HUES6 (cell line): ENCODE measurements around the gene ITPKB.

Experiments
- H3K27ac ChIP-seq: 2 replicates; pipeline ENCODE4 v1.7.0; 2013; ENCODE audit warnings: low read depth, mild to moderate bottlenecking, low read length, inconsistent platforms
- H3K27me3 ChIP-seq: 2 replicates; pipeline ENCODE4 v1.6.1; 2013; ENCODE audit warnings: low read length; ENCODE audit not compliant: control insufficient read depth, insufficient read depth
- H3K36me3 ChIP-seq: 2 replicates; pipeline ENCODE4 v1.6.1; 2013; ENCODE audit warnings: low read length; ENCODE audit not compliant: control insufficient read depth, insufficient read depth
- H3K4me1 ChIP-seq: 2 replicates; pipeline ENCODE4 v1.6.1; 2013; ENCODE audit warnings: low read length; ENCODE audit not compliant: control insufficient read depth, insufficient read depth
- H3K4me3 ChIP-seq: 2 replicates; pipeline ENCODE4 v1.5.1; 2013; ENCODE audit warnings: low read depth, low read length
- H3K9ac ChIP-seq: one replicate; pipeline ENCODE4 v1.6.1; 2013; ENCODE audit warnings: mild to moderate bottlenecking, low read length
- H3K9me3 ChIP-seq: 2 replicates; pipeline ENCODE4 v1.6.1; 2013; ENCODE audit warnings: low read depth, low read length; ENCODE audit not compliant: control insufficient read depth, insufficient read depth

The ITPKB gene

DNA sequence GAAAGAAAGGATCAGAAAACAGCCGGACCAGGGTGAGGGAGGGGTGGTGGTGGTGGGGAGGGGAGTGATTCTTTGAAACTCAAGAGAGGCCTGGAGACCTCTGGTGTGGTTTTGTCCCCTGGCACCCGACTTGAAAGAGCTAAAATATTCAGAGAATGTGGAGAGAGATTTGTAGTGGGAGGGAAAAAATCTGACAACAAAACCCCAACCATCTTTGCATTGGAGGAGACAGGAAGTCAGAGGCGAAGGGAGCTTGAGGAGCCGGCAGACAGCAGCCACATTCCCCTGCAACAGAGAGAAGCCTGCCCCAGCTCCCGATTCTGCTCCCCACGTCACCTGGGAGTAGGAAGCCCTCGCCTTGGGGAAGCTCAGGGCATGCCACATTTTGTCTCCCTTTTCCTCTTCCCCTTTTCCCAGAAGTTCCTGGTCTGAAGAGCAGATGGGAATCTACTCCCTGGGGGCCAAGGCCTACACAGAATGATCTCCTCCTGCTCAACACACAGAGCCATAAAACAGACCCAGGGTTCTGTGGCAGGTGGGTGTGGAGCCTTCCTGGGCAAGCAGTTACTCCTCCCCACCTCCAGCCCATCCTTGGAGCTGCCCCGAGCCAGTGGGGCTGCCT is 84.9 kb downstream of the ITPKB start:
- H3K4me1 ChIP-seq, result peaks cover 63% of the 10 kb centered on the region
- peak overlapping the region; percentile 82; the same call in 1 of the 2 replicates for H3K27ac ChIP-seq
- no peaks in the 10 kb centered on the region for H3K27me3 ChIP-seq
- H3K9me3 ChIP-seq, result no peaks in the 10 kb centered on the region
- H3K9ac ChIP-seq, result peak overlapping the region; percentile 80
- H3K4me3 ChIP-seq, result peak overlapping the region; percentile 6; the same call in 1 of the 2 replicates
- no peaks in the 10 kb centered on the region for H3K36me3 ChIP-seq

DNA sequence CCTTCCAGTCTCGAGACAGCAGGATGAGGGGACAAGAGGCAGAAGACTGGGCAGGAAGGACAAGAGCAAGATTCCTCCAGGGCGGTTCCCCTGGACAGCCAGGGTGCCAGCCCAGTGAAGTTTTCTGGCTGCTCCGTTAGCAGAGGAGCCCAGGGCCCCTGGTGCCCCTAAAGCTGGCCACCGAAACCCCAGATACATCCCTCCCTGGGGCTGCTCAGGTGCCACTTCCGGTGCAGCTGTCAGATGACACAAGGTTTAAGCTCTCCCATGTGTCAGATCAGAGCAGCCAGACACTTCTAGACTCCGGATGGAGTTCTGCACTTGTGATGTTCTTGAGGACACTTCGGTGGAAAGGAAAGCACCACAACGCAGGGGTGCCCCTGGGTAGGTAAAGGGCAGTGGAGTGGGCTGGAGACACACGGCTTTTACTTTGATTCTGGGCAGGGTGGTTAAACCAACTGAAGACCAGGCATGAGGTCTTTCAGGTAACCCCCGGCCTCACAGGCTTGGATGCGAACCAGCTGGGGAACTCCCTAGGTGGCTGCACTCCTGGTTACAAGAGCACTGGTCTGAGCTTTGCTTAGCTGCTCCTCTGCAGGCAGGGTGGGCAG is 85.7 kb downstream of the ITPKB start:
- Histone ChIP-seq H3K27ac (peak overlapping the region; percentile 64; the same call in 1 of the 2 replicates), H3K9ac (peak overlapping the region; percentile 53), H3K9me3 (no peaks in the 10 kb centered on the region), H3K4me3 (no peak overlapping the region), H3K36me3 (no peaks in the 10 kb centered on the region), H3K27me3 (no peaks in the 10 kb centered on the region), H3K4me1 (peaks cover 56% of the 10 kb centered on the region)

DNA sequence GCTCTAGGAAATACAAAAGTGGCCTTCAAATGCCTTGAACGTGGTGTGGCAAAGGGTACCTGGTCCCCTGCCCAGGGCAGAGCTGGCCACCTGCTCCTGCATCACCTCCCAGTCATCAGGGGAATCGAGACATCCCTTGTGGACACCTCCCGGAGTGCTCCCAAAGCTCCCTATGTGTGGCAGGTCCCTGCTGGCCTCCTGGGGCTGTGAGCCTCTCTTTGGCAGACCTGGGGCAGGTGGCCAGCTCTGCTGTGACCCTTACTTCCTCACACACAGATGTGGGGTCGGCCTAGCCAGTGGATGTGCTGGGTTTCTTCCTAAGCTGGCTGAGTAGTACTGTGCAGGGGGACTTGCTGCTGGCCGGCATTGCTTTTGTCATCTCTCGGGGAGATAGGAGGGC is 86.5 kb downstream of the ITPKB start:
- no peaks in the 10 kb centered on the region for H3K9me3 ChIP-seq
- peaks cover 48% of the 10 kb centered on the region for H3K4me1 ChIP-seq
- no peak overlapping the region for H3K4me3 ChIP-seq
- no peak overlapping the region for H3K27ac ChIP-seq
- H3K27me3 ChIP-seq, result no peaks in the 10 kb centered on the region
- peaks cover 3% of the 10 kb centered on the region; the same call in 1 of the 2 replicates for H3K36me3 ChIP-seq
- H3K9ac ChIP-seq, result no peak overlapping the region

DNA sequence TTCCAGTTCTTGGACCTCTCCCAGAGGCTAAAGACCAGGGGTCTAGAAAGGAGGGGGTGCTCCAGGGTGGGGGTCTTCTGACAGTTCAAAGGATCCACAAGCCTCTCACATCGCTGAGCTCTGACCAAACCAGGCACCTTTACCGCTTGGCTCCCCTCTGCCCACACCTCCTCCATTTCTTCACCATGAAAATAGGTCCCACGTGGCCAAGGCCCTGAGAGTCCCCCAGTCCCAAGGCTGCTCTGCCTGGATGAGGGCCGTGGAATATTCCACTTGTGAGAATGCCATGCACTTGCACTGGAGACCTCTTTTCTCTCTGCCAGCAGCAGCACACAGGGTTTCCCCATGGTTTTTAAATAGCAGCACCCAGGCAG is 87.4 kb downstream of the ITPKB start:
- no peak overlapping the region for H3K27ac ChIP-seq
- no peaks in the 10 kb centered on the region for H3K9me3 ChIP-seq
- H3K36me3 ChIP-seq, result peaks cover 4% of the 10 kb centered on the region; the same call in 1 of the 2 replicates
- no peak overlapping the region for H3K4me3 ChIP-seq
- H3K27me3 ChIP-seq, result no peaks in the 10 kb centered on the region
- peaks cover 44% of the 10 kb centered on the region for H3K4me1 ChIP-seq
- no peak overlapping the region for H3K9ac ChIP-seq

DNA sequence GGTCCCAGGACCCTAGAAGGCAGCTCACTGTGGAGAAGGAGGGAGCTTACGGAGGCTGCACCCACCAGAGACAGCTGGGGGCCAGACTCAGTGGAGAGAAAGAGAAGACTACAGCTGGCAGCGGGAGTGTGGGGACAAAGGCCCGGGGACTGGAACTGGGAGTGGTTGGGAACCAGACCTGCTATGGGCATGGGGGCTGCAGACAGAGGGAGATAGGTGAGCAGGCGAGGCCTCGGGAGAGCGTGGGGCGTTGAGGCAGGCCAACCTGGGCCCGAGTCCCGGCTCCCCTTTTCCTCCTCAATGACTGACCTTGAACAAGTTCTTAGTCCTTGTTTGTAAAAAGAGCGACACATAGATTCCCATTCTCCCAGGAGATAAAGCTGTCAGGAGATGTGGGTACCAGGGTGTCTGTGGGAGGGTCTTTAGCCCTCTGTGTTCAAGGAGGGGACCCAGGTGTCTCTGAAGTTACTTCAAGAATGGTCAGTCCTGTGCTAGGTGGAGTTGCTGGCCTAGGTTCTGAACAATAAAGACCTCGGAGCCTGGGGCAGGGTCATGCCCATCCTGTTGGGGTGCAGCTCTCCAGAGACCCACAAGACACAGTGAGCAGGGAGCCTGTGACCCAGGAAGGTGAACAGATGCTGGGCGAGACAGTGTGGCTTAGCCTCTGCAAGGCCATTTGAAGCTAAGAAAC is 87.9 kb downstream of the ITPKB start:
- Histone ChIP-seq H3K4me3 (no peak overlapping the region), H3K9ac (no peak overlapping the region), H3K9me3 (no peaks in the 10 kb centered on the region), H3K36me3 (peaks cover 4% of the 10 kb centered on the region; the same call in 1 of the 2 replicates), H3K4me1 (peaks cover 38% of the 10 kb centered on the region), H3K27ac (no peak overlapping the region), H3K27me3 (no peaks in the 10 kb centered on the region)

DNA sequence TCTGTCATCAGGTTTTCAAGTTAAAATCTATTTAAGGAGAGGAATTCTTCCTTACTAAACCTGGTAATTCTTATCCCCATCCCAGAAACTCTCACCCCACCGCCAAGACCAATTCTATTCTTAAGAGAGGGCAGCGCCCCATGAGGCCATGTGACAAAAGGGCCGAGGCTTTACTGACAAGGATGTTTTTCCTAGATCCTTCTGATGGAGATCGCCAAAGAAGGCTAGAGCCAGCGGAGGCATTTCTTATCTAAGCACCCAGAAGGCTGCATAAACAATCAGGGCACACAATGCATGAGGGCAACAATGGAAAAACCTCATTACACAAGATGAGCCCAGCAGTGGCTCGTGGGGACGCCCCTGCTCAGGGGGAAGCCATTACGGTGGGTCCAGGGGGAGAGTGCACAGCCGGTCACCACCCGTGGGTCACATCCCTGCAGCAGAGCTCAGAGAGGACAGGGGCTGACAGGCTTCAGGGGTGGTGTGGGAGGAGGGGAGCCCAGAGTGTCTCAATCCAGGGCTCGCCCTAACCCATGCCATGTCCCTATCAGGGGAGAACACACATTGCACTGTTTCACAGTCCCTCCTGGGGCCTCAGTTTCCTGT is 88.7 kb downstream of the ITPKB start:
- peaks cover 4% of the 10 kb centered on the region; the same call in 1 of the 2 replicates for H3K36me3 ChIP-seq
- H3K9me3 ChIP-seq, result no peaks in the 10 kb centered on the region
- H3K9ac ChIP-seq, result no peak overlapping the region
- no peak overlapping the region for H3K27ac ChIP-seq
- H3K4me1 ChIP-seq, result peaks cover 30% of the 10 kb centered on the region
- no peaks in the 10 kb centered on the region for H3K27me3 ChIP-seq
- no peak overlapping the region for H3K4me3 ChIP-seq

DNA sequence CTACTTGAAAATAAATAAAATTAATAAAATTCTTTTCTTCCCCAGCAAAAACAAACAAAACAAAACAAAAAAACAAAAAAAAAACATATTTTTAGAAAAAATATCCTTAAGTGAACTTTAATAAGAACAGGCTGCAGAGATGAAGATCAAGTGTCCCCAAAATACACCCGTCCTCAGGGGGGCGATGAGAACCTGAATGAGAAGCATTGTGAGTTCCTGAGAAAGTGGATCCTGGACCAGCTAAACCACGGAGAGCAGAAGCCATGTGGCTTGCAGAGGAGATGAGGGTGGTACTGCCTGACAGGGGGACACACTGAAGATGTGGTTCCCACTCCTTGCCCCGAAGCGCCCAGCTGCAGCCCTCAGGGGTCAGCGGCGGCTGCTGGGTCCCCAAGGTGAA is 89.3 kb downstream of the ITPKB start:
- H3K36me3 ChIP-seq, result peaks cover 4% of the 10 kb centered on the region; the same call in 1 of the 2 replicates
- no peaks in the 10 kb centered on the region for H3K27me3 ChIP-seq
- H3K9ac ChIP-seq, result no peak overlapping the region
- H3K9me3 ChIP-seq, result no peaks in the 10 kb centered on the region
- H3K4me3 ChIP-seq, result no peak overlapping the region
- no peak overlapping the region for H3K27ac ChIP-seq
- peaks cover 24% of the 10 kb centered on the region for H3K4me1 ChIP-seq

DNA sequence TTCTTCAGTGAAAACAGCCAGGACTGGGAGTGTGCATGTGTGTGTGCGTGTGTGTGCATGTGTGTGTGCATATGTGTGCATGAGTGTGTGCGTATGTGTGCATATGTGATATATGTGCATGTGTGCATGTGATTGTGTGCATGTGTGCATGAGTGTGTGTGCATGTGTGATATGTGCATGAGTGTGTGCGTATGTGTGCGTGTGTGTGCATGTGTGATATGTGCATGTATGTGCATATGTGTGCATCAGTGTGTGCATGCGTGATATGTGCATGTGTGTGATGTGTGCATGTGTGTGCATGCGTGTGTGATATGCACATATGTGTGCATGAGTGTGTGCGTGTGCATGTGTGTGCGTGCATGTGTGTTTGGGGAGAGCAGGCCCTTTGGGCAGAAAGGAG is 89.8 kb downstream of the ITPKB start:
- H3K4me3 ChIP-seq, result no peak overlapping the region
- no peak overlapping the region for H3K9ac ChIP-seq
- H3K9me3 ChIP-seq, result no peaks in the 10 kb centered on the region
- H3K4me1 ChIP-seq, result peaks cover 20% of the 10 kb centered on the region
- no peaks in the 10 kb centered on the region for H3K27me3 ChIP-seq
- H3K27ac ChIP-seq, result no peak overlapping the region
- peaks cover 4% of the 10 kb centered on the region; the same call in 1 of the 2 replicates for H3K36me3 ChIP-seq

DNA sequence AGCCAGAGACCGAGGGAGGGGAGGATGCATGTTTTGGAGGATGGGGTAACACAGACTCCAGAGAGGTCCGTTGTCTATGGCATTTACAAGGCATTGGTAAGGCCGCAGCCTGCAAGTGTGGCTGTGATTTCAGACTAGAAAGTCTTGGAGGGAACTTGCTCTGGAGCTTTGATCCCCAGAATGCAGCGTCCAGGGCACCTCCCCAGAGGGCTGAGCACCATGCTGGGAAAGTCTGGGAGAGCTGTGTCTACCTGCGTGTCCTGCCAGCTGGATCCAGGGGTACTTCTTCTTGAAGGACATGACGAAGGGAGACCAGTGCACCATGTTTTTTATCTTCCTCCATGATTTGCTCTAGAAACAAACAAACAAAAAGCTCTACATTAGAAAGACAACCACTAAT is 90.7 kb downstream of the ITPKB start:
- Histone ChIP-seq H3K9ac (no peak overlapping the region), H3K9me3 (no peaks in the 10 kb centered on the region), H3K27ac (no peak overlapping the region), H3K4me3 (no peak overlapping the region), H3K36me3 (peaks cover 4% of the 10 kb centered on the region; the same call in 1 of the 2 replicates), H3K27me3 (no peaks in the 10 kb centered on the region), H3K4me1 (peaks cover 20% of the 10 kb centered on the region)

DNA sequence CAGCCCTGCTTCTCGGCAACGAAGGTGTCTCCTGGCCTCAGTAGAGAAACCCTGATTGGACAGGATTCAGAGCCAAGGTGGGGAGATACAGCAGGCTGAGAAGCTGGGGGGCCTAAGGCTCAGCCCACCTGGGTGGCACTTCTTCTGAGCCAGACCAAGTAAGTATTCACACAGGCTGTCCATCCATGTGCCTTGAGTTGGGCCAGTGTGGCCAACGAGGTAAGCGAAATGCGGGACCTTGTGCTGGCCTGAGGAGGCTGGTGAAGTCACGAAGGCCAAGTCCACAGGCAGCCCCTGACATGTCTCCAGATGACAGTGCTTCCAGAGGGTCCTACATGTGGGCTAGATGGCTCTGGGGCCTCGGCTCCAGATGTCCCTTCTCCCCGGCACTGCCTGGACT is 91.4 kb downstream of the ITPKB start:
- H3K4me1 ChIP-seq, result peaks cover 21% of the 10 kb centered on the region
- no peaks in the 10 kb centered on the region for H3K9me3 ChIP-seq

More for the DNA sequence above, 91.4 kb downstream of the ITPKB start:
- H3K9ac ChIP-seq, result no peak overlapping the region
- no peaks in the 10 kb centered on the region for H3K27me3 ChIP-seq
- no peak overlapping the region for H3K4me3 ChIP-seq
- no peak overlapping the region for H3K27ac ChIP-seq
- peaks cover 4% of the 10 kb centered on the region; the same call in 1 of the 2 replicates for H3K36me3 ChIP-seq
